NCI-H345 treated with DMSO at 0.1 percent for 48 hours (cell line): Measurements from ENCODE around the gene ADGRE1.

Source experiments
- DNase-seq: peaks from one replicate; lab custom pipeline; 2025; ENCODE audit not compliant: unreplicated experiment; lab: John Stamatoyannopoulos, UW

ADGRE1 gene

GRCh38 chr19:6876748-6877147 lies 10.6 kb upstream of the ADGRE1 start:
- DNase-seq: no peak

- DNase-seq: no peak
These were observed 9.6 kb upstream of the ADGRE1 start for GRCh38 chr19:6877766-6878165.

DNA sequence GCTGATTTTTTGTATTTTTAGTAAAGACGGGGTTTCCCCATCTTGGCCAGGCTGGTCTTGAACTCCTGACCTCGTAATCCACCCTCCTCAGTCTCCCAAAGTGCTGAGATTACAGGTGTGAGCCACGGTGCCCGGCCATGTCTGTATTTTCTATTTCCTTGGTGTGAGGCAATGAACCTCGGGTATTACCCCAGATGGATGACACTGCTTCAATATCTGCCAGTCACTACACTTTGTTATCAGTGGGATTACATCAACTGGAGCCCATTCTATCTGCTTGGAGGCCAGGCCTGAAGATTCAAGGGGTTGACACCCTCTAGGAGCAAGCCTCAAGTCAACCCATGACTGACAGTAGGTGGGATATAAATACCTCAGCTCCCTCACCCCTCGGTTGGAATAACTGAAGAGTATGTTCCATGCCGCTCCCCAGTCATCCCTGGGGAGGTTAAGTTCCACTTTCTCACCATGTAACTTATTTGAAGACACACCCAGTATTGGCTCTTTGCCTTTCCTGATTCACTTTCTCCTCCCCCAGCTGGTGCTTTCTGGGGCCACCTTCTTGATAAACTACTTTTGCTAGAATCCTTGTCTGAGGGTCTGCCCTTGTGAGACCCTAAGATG lies 992 bp upstream of the ADGRE1 start:
- no peak for DNase-seq

DNA sequence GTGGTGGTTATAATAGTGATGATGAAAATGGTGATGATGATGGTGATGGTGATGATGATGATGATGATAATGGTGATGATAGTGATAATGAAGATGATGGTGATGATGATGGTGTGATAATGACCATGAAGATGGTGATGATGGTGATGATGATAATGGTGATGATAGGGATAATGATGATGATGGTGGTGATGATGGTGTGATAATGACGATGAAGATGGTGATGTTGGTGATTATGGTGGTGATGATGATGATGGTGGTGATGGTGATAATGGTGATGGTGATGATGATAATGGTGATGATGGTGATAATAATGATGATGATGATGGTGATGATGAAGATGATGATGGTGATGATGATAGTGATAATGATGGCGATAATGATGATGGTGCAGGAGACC lies 1.6 kb downstream of the ADGRE1 start:
- DNase-seq: no peak

GRCh38 chr19:6890401-6890913 lies 3.1 kb downstream of the ADGRE1 start:
- DNase-seq: no peak

GRCh38 chr19:6890938-6891337 lies 3.6 kb downstream of the ADGRE1 start:
- DNase-seq: no peak

- no peak for DNase-seq
These were observed 4.5 kb downstream of the ADGRE1 start for GRCh38 chr19:6891761-6892385.

GRCh38 chr19:6894313-6894712 lies 6.9 kb downstream of the ADGRE1 start:
- DNase-seq: no peak

DNA sequence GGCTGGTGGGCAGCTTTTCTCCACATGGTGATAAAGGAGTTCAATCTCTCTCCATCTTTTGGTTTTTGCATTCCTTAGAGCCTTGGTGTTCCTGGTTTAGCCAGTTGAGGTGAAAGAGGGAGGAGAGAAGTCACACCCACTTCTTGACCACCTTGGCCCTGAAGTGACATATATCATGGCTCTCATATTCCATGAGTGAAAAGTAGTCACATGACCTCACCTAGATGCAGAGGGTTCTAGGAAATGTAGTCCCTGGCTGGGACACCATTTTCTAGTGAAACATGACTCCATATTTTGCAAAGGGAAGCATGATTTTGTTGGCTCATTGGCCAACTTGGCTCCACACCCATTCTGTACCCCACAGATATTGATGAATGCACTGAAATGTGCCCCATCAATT lies 16.1 kb downstream of the ADGRE1 start:
- no peak for DNase-seq

- no peak for DNase-seq
These were observed 19.2 kb downstream of the ADGRE1 start for GRCh38 chr19:6906559-6907060.

DNA sequence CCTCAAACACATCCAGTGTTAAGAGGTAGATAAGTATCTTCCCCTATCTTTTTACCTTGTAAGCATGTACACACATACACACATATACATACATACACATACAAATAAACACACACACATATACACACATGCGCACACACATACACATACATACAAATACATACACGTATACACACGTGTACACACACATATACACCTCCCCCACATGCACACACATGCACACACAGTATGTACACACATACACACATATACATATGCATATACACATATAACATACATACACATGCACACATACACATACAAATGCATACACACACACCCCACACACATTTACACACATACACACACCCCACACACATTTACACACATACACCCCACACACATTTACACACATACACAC lies 24.1 kb downstream of the ADGRE1 start:
- no peak for DNase-seq

- DNase-seq: no peak
These were observed 26.9 kb downstream of the ADGRE1 start for GRCh38 chr19:6914321-6914720.

DNA sequence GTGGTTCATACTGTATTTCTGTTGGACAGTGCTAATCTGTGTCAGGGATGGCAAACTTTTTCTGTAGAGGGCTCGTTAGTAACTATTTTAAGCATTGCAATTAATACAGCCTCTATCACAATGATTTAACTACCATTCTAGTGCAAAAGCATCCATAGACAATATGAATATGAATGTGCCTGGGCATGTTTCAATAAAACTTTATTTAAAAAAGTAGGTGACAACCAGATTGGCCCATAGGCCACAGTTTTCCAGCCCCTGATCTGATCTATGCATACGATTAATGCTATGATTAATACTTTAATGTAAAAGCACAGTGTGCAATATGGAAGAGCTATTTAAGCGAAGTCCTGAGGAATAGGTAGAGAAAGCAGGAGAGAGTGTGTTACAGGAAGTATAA lies 29.6 kb downstream of the ADGRE1 start:
- no peak for DNase-seq

- no peak for DNase-seq
These were observed 38.0 kb downstream of the ADGRE1 start for GRCh38 chr19:6925386-6925785.

DNA sequence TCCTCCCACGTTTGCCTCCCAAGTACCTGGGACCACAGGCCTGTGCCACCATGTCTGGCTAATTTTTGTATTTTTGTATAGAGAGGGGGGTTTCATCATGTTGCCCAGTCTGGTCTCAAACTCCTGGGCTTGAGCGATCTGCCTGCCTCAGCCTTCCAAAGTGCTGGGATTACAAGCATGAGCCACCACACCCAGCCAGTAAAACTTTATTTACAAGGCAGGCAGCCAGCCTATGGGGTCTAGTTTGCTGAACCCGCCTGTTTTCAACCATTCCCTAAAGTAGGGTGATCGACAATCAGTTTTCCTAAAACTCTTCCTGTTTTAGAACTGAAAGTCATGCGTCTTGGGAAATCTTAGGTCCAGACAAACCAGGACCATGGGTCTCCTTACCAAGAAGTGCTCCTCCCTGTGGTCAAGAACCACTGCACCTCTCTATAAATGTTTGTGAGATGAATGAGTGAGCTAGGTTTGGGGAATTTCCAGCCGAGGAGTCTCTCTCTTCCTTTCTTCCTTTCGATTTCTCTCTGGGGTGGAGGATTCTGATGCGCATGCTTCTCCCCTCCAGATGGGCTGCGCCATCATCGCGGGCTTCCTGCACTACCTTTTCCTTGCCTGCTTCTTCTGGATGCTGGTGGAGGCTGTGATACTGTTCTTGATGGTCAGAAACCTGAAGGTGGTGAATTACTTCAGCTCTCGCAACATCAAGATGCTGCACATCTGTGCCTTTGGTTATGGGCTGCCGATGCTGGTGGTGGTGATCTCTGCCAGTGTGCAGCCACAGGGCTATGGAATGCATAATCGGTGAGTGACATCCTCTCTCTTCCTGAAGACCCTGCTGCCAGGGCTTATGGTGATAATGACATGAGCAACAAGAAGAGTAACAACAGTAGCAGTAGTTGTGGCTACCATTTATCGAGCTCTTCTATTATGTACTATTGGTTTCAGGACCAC lies 38.7 kb downstream of the ADGRE1 start:
- no peak for DNase-seq

DNA sequence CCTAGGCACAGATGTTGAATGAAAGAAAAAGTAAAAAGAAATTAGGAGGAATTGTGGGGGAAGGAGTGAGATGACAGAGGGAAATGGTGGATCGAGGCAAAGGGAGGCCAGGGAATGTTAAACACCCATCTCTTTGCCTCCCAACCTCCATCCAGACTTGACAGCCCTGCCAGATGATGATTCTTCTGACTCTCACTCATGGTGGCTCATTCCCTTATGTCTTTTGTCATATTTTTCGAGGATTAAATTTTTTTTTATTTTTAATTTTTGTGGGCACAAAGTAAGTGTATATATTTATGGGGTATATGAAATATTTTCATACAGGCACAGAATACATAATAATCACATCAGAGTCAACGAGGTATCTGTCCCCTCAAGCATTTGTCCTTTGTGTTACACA lies 42.8 kb downstream of the ADGRE1 start:
- no peak for DNase-seq

- no peak for DNase-seq
These were observed 47.7 kb downstream of the ADGRE1 start for GRCh38 chr19:6935069-6935468.

DNA sequence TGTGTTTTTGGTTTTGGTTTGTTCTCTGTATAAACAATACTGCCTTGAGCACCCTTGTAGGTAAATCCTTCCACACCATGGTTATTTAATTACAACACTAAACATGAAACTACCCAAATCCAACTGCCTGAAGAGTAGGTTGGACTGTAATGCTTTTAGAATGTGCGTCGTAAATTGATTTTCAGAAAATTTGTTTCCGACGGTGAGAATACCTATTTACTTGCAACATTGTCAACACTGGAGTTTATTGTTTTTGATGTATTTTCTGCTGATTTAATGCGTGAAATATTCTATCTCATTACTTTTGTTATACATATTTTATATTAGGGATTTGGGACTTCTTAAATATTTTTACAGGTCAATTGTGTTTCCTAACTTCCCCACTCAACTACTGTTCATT lies 48.2 kb downstream of the ADGRE1 start:
- DNase-seq: no peak

GRCh38 chr19:6945733-6946132 lies 58.4 kb downstream of the ADGRE1 start:
- no peak for DNase-seq

- DNase-seq: no peak
These were observed 60.4 kb downstream of the ADGRE1 start for GRCh38 chr19:6947745-6948144.

DNA sequence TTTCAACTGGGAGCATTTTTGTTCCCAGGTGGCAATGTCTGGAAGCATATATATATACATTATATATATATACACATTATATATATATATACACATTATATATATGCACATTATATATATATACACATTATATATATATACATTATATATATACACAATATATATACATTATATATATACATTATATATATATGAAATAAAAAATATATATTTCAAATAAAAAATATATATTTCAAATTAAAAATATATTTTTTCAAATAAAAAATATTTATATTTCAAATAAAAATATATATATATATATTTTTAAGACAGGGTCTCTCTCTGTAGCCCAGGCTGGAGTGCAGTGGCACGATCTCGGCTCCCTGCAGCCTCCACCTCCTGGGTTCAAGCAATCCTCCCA lies 61.5 kb downstream of the ADGRE1 start:
- no peak for DNase-seq

- no peak for DNase-seq
These were observed 65.6 kb downstream of the ADGRE1 start for GRCh38 chr19:6952956-6953355.
